Measurements from ENCODE around the gene MRGPRG. TPM values are rescaled to one million over a fixed set of nuclear protein-coding genes. Genes with fewer than 3 reads are reported as not detected.
"Not testable (repeated sequence)": the region's sequence is repeated elsewhere in the genome, so short reads cannot be mapped to it uniquely, and the experiment has no call there.

Gene MRGPRG
- total RNA-seq: not detected in 3 replicates

DNA sequence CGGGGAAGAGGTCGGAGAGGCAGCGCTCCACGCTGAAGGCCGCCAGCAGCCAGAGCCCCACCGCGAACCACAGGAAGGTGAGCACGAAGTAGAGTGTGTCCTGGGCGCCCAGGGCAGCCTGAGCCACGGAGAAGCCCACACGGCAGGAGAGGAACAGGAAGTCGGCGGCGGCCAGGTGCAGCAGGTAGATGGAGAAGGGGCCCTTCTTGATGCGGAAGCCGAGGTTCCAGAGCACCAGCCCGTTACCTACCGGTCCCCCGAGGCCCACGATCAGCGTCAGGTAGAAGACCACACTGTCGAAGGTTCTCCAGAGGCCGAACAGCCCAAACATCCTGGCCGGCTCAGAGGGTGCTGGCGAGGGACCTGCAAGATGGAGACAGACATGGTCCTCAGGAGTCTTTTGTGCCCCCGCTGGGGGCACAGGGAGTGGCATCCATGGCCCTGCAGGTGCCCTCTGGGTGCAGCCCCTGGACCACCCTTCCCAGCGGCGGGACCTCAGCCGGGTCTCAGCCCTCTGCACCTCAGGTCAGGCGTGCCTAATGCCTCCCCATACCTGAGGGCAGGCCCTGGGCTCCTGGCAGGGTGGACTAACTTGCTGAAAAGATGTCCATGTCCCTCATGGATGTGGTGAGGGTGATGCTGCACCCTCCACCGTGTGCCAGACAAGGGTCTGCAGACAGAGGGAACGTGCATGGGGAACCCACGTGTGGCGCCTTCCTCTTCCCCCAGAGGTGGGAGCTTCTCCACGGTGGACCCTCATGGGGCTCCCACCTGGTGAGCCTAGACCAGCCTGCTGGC lies at the start of gene MRGPRG:
TSS of gene MRGPRG (minus strand) at position 331 of the 798 bp plus-strand sequence. CDS start at position 331, 0 bp downstream.
- no peak within 1 kb of the TSS for H3K4me3 Mint-ChIP-seq
- H3K9me3 Mint-ChIP-seq: no peaks in the 10 kb centered on the region
- no peak for TF ChIP-seq CTCF (IDR thresholded peaks at IDR 0.05; ENCODE audit: unreplicated experiment)
- DNase-seq (ENCODE audit: low spot score in 2 of 2, unreplicated experiment in 2 of 2): no peak
- H3K4me1 Mint-ChIP-seq: peaks cover 5% of the 10 kb centered on the region
- no peak within 1 kb of the TSS for H3K27ac Mint-ChIP-seq
- peaks cover 68% of the 10 kb centered on the region for H3K27me3 Mint-ChIP-seq (ENCODE audit: low read depth)
- no peaks in the 10 kb centered on the region for H3K36me3 Mint-ChIP-seq

- H3K27ac Mint-ChIP-seq; H3K4me1 Mint-ChIP-seq; H3K9me3 Mint-ChIP-seq; DNase-seq (ENCODE audit: low spot score in 2 of 2, unreplicated experiment in 2 of 2); H3K27me3 Mint-ChIP-seq (ENCODE audit: low read depth); H3K4me3 Mint-ChIP-seq; H3K36me3 Mint-ChIP-seq: not testable (repeated sequence)
Observed at GRCh38 chr11:3262548-3262947, 43.9 kb upstream of the MRGPRG start.

DNA sequence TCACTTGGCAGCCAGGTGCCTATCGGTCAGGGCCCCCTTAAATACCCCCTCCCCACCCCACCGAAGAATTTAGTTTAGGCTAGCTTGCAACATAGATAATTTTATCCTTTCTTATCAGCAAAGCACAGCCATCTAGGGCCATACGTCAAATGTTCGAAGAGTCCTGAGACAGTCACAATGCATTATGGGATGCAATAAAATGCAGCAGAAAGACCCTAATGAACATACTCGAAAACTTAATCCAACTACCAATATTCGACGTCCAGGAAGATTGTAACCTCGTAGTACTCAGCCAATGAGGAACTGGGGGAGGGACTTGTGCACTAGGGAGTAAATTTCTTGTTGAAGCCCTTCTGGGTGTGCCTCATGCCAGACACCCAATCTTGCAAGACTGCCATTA lies 43.2 kb upstream of the MRGPRG start:
- not testable (repeated sequence) for DNase-seq (ENCODE audit: low spot score in 2 of 2, unreplicated experiment in 2 of 2); H3K27ac Mint-ChIP-seq; H3K4me1 Mint-ChIP-seq; H3K4me3 Mint-ChIP-seq; H3K9me3 Mint-ChIP-seq; H3K36me3 Mint-ChIP-seq; H3K27me3 Mint-ChIP-seq (ENCODE audit: low read depth)

DNA sequence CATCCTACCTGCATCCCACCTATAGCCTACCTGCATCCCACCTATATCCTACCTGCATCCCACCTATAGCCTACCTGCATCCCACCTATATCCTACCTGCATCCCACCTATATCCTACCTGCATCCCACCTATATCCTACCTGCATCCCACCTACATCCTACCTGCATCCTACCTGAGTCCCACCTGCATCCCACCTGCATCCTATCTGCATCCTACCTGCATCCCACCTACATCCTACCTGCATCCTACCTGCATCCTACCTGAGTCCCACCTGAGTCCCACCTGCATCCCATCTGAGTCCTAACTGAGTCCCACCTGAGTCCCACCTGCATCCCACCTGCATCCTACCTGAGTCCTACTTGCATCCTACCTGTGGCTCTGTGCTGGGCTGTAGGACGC lies 38.9 kb upstream of the MRGPRG start:
- not testable (repeated sequence) for H3K27ac Mint-ChIP-seq; H3K27me3 Mint-ChIP-seq (ENCODE audit: low read depth); H3K36me3 Mint-ChIP-seq; H3K4me1 Mint-ChIP-seq; DNase-seq (ENCODE audit: low spot score in 2 of 2, unreplicated experiment in 2 of 2); H3K9me3 Mint-ChIP-seq; H3K4me3 Mint-ChIP-seq

DNA sequence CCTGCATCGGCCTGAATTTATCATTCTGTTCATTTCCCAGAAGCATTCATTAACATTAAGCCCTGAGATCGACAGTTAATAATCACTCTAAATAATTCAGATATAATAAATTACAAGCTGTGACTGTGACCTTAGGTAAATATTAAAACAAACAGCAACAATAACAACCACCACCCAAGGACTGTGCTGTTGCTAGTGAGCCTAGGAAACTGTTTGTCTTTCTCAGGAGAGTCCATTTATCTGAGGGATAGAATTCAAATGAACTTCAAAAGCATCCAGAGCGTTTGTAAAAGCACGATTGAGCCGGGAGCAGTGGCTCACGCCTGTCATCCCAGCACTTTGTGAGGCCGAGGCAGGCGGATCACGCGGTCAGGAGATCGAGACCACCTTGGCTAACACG lies 36.6 kb upstream of the MRGPRG start:
- H3K27ac Mint-ChIP-seq; DNase-seq (ENCODE audit: low spot score in 2 of 2, unreplicated experiment in 2 of 2): not testable (repeated sequence)

GRCh38 chr11:3254773-3255172 lies 36.2 kb upstream of the MRGPRG start:
- not testable (repeated sequence) for H3K36me3 Mint-ChIP-seq; H3K4me3 Mint-ChIP-seq; H3K9me3 Mint-ChIP-seq; H3K4me1 Mint-ChIP-seq; H3K27ac Mint-ChIP-seq; DNase-seq (ENCODE audit: low spot score in 2 of 2, unreplicated experiment in 2 of 2); H3K27me3 Mint-ChIP-seq (ENCODE audit: low read depth)

More for the DNA sequence above, 36.6 kb upstream of the MRGPRG start:
- not testable (repeated sequence) for H3K27me3 Mint-ChIP-seq (ENCODE audit: low read depth); H3K4me3 Mint-ChIP-seq; H3K9me3 Mint-ChIP-seq; H3K36me3 Mint-ChIP-seq; H3K4me1 Mint-ChIP-seq

- Mint-ChIP-seq H3K4me1 (no peaks in the 10 kb centered on the region), H3K27me3 (ENCODE audit: low read depth) (peaks cover 3% of the 10 kb centered on the region), H3K27ac (no peak overlapping the region), H3K9me3 (peaks cover 11% of the 10 kb centered on the region), H3K36me3 (no peaks in the 10 kb centered on the region), H3K4me3 (no peak overlapping the region)
- no peak for DNase-seq (ENCODE audit: low spot score in 2 of 2, unreplicated experiment in 2 of 2)
- TF ChIP-seq CTCF (IDR thresholded peaks at IDR 0.05; ENCODE audit: unreplicated experiment): no peak
Observed at GRCh38 chr11:3245071-3245470, 26.5 kb upstream of the MRGPRG start.

DNA sequence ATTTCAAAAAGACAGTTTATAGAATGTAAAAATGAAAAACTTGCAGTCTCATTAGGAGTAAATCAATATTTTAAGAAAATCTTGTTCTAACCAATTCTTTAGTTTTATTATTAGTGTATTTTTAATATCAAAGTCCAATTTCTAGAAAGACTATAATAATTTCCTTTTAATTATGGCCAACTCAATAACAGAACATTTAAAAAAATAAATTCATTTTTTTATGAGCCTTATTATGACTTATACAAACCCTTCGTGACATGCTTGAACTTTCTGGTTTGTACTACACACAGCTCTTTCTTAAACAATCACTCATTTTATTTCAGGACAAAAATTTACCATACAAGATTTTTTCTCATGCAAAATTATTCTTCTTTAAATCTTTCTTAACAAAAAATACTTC lies 25.3 kb upstream of the MRGPRG start:
- Mint-ChIP-seq H3K9me3 (peaks cover 11% of the 10 kb centered on the region), H3K4me3 (no peak overlapping the region), H3K27me3 (ENCODE audit: low read depth) (peaks cover 9% of the 10 kb centered on the region), H3K36me3 (no peaks in the 10 kb centered on the region), H3K27ac (no peak overlapping the region), H3K4me1 (no peaks in the 10 kb centered on the region)
- DNase-seq (ENCODE audit: low spot score in 2 of 2, unreplicated experiment in 2 of 2): no peak
- no peak for TF ChIP-seq CTCF (IDR thresholded peaks at IDR 0.05; ENCODE audit: unreplicated experiment)
